ENCODE data around the gene HACD3.

- no peak for TF ChIP-seq CTCF (conservative IDR thresholded peaks at IDR 0.05; ENCODE audit: low read depth, low read length)
- no peak for TF ChIP-seq EZH2 (IDR thresholded peaks at IDR 0.05; ENCODE audit: borderline replicate concordance, low read depth, low read length, poor library complexity, severe bottlenecking)
Measured at GRCh38 chr15:65558336-65558735, 28.1 kb downstream of the HACD3 start.
